Heart left ventricle (tissue), 16 donors: Measurements from ENCODE around the gene TOMM20. TPM values are rescaled to one million over a fixed set of nuclear protein-coding genes. Genes with fewer than 3 reads are reported as not detected.

ENCODE experiments used
- ATAC-seq, 4 donors: fragments of 200-7000 bp; cut with Tn5 transposase; one replicate each; pipeline ENCODE4 v1.9.1; 2020 to 2022; ENCODE audit warnings: moderate library complexity in 4 of 4, mild to moderate bottlenecking in 3 of 4, moderate number of reproducible peaks in 1 of 4
- DNase-seq, 5 donors: peaks; one replicate each; pipeline ENCODE4 v3.0.0-alpha.2; 2020
- H3K27ac ChIP-seq, 12 donors: fragments of 200-600 bp; sonication (generic) in 4 of 12; one replicate each; pipeline versions ENCODE4 v1.5.0 to v1.8.0; 2016 to 2022; ENCODE audit warnings: mild to moderate bottlenecking in 2 of 12
- H3K27me3 ChIP-seq, 9 donors: fragments of 200-600 bp; sonication (generic) in 2 of 9; one replicate each; pipeline versions ENCODE4 v1.5.1 to v1.8.0; 2016 to 2022; ENCODE audit warnings: mild to moderate bottlenecking in 3 of 9
- H3K36me3 ChIP-seq, 9 donors: fragments of 200-600 bp; sonication (generic) in 2 of 9; one replicate each; pipeline versions ENCODE4 v1.5.0 to v1.8.0; 2018 to 2022; ENCODE audit warnings: mild to moderate bottlenecking in 2 of 9
- H3K4me1 ChIP-seq, 12 donors: fragments of 200-600 bp; sonication (generic) in 4 of 12; one replicate each; pipeline versions ENCODE4 v1.5.0 to v1.8.0; 2016 to 2022; ENCODE audit warnings: mild to moderate bottlenecking in 3 of 12
- H3K4me3 ChIP-seq, 12 donors: fragments of 200-600 bp; sonication (generic) in 4 of 12; one replicate each; pipeline versions ENCODE4 v1.5.0 to v1.8.0; 2017 to 2022; ENCODE audit warnings: mild to moderate bottlenecking in 9 of 12, moderate library complexity in 4 of 12
- H3K9me3 ChIP-seq, 12 donors: fragments of 200-600 bp; sonication (generic) in 4 of 12; one replicate each; pipeline versions ENCODE4 v1.5.0 to v1.8.0; 2016 to 2022; ENCODE audit warnings: mild to moderate bottlenecking in 1 of 12
- POLR2A ChIP-seq, 2 donors: fragments of 450-650 bp; IDR thresholded peaks; one replicate each; pipeline ENCODE4 v1.6.1; 2017; ENCODE audit warnings: antibody characterized with exemption in 2 of 2, mild to moderate bottlenecking in 2 of 2, moderate library complexity in 2 of 2
- WGBS, 4 donors: extraction: QIAGEN DNeasy Blood & Tissue Kit in 2 of 4; methylation state at CpG; one replicate each; pipeline versions ENCODE4 v1.1.5 to v1.1.7; 2013 to 2018; 5-methylcytosine and 5-hydroxymethylcytosine counted together
- intact Hi-C, 10 donors: fragments of 100-400 bp; cut with DNase I; formaldehyde crosslinking; loops; one replicate each; pipeline versions ENCODE4 v1.11.1 to v1.14.2; 2022
- polyA plus RNA-seq, 2 donors: library from polyadenylated mRNA; stranded (reverse); fragments of 200-250 nt; gene quantifications; one replicate each; pipeline ENCODE4 v1.2.3, GENCODE V29; 2013
- total RNA-seq, 9 donors: library from RNA; depleted of rRNA in 2 of 9; stranded (reverse); fragments of >200 nt in 2 of 9; fragmentation: NEBNext Ultra II Directional in 3 of 9; extraction: Animal tissue kit (Norgen Biotek cat#: 25700) in 3 of 9; gene quantifications; one replicate each; pipeline versions ENCODE4 v1.1.0 to v1.2.4, GENCODE V29; 2016 to 2023
- TF ChIP-seq, protein P1 (sequence below), 12 donors: fragments of 200-600 bp; sonication (generic) in 4 of 12; IDR thresholded peaks; one replicate each; pipeline versions ENCODE4 v1.5.0 to v1.8.0; 2018 to 2022; ENCODE audit warnings: antibody characterized with exemption in 12 of 12, mild to moderate bottlenecking in 5 of 12
- donor health status: ischemic (EF 13 %, LVEDD 7.1; RV severe dilation, severe dysfunction).
- donor health status: healthy with polysubstance abuse.
- donor health status: DM: no; HTN: yes; CAD: no.
- donor health status: DM: no; HTN: no; CAD: no.
- donor health status: ischemic (EF 25% LVEDD 6.9; RV normal size, moderate dysfunction).
- donor health status: ischemic (EF 25% LVEDD 5.7; RV mildly dilated, moderate dysfunction).
- donor health status: healthy.
- donor health status: DM: yes; HTN: yes; CAD: no.
- donor health status: ischemic (EF 35%, LVEDD 5.7; RV mildly dilated, moderate dysfunction).
- donor health status: nonischemic (EF 11% LVEDD 7.7; RV severe dilation, severe dysfunction).
- donor health status: DM: yes; HTN: yes; CAD: no.
- donor health status: PGD.
- donor health status: ischemic (EF 29% LVEDD 5.4; RV normal size, mild dysfunction).
- donor health status: nonischemic (EF 23%, LVEDD 6.1; RV moderate dilation, normal function).

The TOMM20 gene
- total and polyA plus RNA-seq, 11 donors, result 43.0 to 100 (median 82.7) TPM

DNA sequence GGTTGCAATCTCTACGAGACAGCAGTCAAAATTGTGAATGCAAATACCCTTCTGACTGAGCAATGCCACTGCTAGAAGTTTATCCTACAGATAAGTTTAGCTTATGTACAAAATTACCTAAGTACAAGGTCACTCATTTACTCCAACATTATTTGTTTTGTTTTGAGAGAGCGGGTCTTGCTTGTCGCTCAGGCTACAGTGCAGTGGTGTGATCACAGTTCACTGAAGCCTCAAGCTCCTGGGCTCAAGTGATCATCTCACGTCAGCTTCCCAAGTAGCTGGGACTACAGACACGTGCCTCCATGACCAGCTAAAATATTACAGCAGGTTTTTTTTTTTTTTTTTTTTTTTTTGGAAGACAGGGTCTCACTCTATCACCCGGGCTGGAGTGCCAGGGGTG lies 17.0 kb upstream of the TOMM20 start:
- no peak for ATAC-seq
- H3K4me1 ChIP-seq, result no peaks in the 10 kb centered on the region
- no peaks in the 10 kb centered on the region for H3K27me3 ChIP-seq
- no peaks in the 10 kb centered on the region for H3K9me3 ChIP-seq
- intact Hi-C loops, result no loop called here
- TF ChIP-seq POLR2A (IDR thresholded peaks at IDR 0.05), result no peak
- TF ChIP-seq, protein P1, sequence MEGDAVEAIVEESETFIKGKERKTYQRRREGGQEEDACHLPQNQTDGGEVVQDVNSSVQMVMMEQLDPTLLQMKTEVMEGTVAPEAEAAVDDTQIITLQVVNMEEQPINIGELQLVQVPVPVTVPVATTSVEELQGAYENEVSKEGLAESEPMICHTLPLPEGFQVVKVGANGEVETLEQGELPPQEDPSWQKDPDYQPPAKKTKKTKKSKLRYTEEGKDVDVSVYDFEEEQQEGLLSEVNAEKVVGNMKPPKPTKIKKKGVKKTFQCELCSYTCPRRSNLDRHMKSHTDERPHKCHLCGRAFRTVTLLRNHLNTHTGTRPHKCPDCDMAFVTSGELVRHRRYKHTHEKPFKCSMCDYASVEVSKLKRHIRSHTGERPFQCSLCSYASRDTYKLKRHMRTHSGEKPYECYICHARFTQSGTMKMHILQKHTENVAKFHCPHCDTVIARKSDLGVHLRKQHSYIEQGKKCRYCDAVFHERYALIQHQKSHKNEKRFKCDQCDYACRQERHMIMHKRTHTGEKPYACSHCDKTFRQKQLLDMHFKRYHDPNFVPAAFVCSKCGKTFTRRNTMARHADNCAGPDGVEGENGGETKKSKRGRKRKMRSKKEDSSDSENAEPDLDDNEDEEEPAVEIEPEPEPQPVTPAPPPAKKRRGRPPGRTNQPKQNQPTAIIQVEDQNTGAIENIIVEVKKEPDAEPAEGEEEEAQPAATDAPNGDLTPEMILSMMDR (IDR thresholded peaks at IDR 0.05), result no peak
- no peak overlapping the region for H3K4me3 ChIP-seq
- no peak overlapping the region for H3K27ac ChIP-seq
- WGBS, 4 donors, result 90 to 94% (median 92%) methylated on average over 6 of the region's 6 CpGs
- peaks cover 0 to 99% (median 94%) of the 10 kb centered on the region in 9 donors for H3K36me3 ChIP-seq
- DNase-seq, result no peak

DNA sequence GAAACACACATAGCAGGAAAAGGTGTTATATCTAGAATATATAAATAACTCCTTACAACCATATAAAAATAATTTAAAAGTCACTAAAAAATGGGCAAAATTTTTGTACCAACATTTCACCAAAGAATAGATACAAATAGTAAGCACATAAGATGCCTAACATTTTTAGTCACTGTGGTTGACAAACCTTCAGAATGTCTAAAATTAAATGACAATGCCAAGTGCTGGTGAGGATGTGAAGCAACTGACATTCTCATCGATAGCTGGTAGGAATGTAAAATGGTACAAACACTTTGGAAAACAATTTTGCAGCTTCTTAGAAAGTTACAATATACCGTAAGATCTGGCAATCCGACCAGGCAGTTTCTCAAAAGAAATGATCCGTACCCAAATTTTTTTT lies 14.4 kb upstream of the TOMM20 start:
- no peak for TF ChIP-seq POLR2A (IDR thresholded peaks at IDR 0.05)
- TF ChIP-seq, protein P1 (IDR thresholded peaks at IDR 0.05), result no peak
- intact Hi-C loops, result no loop called here
- Histone ChIP-seq H3K36me3 (peaks cover 0 to 98% (median 89%) of the 10 kb centered on the region in 9 donors), H3K27ac (no peak overlapping the region), H3K27me3 (no peaks in the 10 kb centered on the region), H3K4me1 (no peaks in the 10 kb centered on the region), H3K9me3 (no peaks in the 10 kb centered on the region), H3K4me3 (no peak overlapping the region)
- DNase-seq (no peak), ATAC-seq (no peak)
- 83 to 97% (median 91%) methylated on average over 4 of the region's 4 CpGs for WGBS, 4 donors

DNA sequence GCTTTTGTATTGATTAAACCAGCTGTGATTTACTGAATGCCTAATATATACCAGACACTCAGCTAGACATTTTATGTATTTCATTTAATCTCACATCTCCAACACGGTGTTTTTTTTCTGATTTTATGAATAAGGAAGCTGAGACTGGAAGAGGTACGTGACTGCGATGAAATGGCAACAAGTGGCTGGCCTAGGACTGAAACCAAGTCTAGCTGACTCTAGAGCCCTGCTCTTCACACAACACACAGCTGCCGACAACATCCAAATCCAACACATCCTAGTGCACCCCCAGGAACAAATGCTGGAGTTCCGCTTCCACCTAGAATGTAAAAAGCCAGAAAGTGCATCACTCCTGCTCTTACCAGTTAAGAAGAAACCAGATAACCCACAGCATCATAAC lies 10.7 kb upstream of the TOMM20 start:
- intact Hi-C loops, result no loop called here
- no peak for TF ChIP-seq POLR2A (IDR thresholded peaks at IDR 0.05)
- TF ChIP-seq, protein P1 (IDR thresholded peaks at IDR 0.05), result no peak
- 95 to 97% (median 97%) methylated on average over 5 of the region's 5 CpGs for WGBS, 4 donors
- Histone ChIP-seq H3K4me3 (no peak overlapping the region), H3K9me3 (no peaks in the 10 kb centered on the region), H3K27me3 (no peaks in the 10 kb centered on the region), H3K36me3 (peaks cover 0 to 98% (median 90%) of the 10 kb centered on the region in 9 donors), H3K27ac (no peak overlapping the region), H3K4me1 (peaks cover 0 to 5% (median 0%) of the 10 kb centered on the region in 12 donors)
- DNase-seq, result no peak
- ATAC-seq, result no peak

DNA sequence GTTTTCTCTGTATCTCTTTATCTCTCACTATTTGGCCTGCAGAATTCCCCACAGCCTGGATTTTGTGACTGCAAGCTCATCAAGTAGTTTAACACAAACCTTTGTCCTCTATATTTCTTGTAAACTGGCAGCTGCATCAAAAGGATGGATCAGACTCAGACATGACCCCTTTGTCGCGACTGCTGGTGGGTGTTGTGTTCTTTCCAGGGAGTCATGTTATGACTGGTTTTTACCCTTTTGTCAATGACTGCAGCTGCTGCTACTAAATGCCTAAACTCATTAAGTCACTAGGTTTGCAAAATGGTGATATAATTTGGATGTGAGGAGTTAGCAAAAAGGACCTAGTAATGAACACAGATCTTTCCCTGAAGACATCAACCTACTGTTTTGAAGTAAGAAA lies 10.2 kb upstream of the TOMM20 start:
- TF ChIP-seq, protein P1 (IDR thresholded peaks at IDR 0.05), result no peak
- TF ChIP-seq POLR2A (IDR thresholded peaks at IDR 0.05), result no peak
- DNase-seq (no peak), ATAC-seq (no peak)
- no peaks in the 10 kb centered on the region for H3K27me3 ChIP-seq
- intact Hi-C loops, result no loop called here
- peaks cover 0 to 98% (median 90%) of the 10 kb centered on the region in 9 donors for H3K36me3 ChIP-seq
- H3K4me1 ChIP-seq, result peaks cover 0 to 5% (median 0%) of the 10 kb centered on the region in 12 donors
- H3K9me3 ChIP-seq, result no peaks in the 10 kb centered on the region
- H3K27ac ChIP-seq, result no peak overlapping the region
- no peak overlapping the region for H3K4me3 ChIP-seq
- 87 to 96% (median 91%) methylated on average over 2 of the region's 2 CpGs for WGBS, 4 donors
